Measurements from ENCODE around the gene MCM5.
"Not testable (repeated sequence)": the region's sequence is repeated elsewhere in the genome, so short reads cannot be mapped to it uniquely, and the experiment has no call there.

The MCM5 gene

DNA sequence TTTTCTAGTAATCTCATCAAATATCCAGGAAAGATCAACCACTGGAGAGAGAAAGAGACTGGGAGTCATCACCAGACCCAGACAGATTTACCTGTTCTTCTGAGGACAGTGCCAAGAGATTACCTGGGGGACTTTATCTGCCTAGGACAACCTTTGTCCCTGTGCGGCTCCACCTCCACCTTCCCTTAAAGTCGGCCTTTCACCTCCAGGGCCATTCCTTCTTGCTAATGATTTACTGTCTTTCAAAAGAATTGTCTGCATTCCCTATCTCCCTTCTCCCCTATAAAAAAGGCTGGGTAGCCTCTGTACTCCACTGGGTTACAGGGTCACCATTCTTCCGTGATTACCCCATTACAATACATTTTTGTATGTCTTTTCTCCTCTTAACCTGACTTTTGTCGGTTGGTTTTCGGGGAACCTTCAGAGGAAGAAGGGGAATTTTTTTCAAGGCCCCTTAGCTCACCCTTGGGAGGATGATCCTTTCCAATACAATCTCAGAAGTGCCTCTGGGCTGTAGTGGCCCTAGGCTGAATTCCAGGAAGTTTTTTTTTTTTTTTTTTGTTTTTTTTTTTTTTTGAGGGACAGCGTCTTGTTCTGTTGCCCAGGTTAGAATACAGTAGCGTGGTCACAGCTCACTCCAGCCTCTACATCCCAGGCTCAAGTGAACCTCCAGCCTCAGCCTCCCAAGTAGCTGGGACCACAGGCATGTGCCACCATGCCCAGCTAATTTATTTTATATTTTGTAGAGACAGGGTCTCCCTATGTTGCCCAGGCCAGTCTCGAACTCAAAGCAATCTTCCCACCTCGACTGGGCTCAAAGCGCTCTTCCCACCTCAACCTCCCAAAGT is 20.6 kb upstream of the MCM5 start:
- no peak for DNase-seq

GRCh38 chr22:35380013-35380412 is 19.9 kb upstream of the MCM5 start:
- no peak for DNase-seq

DNA sequence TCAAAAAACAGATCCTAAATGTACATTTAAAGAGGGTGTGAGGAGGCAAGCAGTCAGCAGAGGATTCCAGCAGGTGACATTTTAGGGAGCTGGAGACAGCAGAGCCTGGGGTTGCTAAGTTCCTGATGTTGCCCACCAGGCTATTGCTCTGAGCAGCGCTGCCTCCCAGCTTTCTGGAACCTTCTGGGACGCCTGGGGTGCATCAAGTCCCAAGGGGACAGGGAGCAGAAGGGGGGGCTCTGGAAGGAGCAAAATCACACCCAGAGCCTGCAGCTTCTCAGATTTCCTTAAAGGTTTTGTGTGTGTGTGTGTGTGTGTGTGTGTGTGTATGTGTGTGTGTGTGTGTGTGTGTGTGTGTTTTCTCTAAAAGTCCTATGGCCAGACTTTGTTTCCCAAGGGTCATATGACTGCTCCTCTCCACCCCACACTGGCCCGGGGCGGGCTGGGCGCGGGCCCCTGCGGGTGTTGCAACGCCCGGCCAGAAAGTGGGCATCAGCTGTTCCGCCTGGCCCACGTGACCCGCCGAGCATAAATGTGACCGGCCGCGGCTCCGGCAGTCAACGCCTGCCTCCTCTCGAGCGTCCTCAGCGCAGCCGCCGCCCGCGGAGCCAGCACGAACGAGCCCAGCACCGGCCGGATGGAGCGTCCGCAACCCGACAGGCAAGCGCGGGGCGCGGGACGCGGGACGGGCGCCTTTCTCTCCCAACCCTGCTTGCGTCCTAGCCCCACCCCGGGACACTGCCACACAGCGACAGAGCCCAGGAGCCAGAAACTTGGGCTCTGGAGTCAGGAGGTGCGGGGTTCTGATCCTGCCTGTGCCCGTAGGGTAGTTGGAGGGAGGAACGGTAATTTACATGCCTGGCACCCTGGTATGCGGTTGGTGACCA is 19.2 kb upstream of the MCM5 start, which contains the start of gene HMOX1:
Gene HMOX1, plus strand, starts transcription at position 560 of the 887 bp plus-strand sequence. Its CDS starts 78 bp downstream, at position 638.
- DNase-seq, result peak; percentile 89

DNA sequence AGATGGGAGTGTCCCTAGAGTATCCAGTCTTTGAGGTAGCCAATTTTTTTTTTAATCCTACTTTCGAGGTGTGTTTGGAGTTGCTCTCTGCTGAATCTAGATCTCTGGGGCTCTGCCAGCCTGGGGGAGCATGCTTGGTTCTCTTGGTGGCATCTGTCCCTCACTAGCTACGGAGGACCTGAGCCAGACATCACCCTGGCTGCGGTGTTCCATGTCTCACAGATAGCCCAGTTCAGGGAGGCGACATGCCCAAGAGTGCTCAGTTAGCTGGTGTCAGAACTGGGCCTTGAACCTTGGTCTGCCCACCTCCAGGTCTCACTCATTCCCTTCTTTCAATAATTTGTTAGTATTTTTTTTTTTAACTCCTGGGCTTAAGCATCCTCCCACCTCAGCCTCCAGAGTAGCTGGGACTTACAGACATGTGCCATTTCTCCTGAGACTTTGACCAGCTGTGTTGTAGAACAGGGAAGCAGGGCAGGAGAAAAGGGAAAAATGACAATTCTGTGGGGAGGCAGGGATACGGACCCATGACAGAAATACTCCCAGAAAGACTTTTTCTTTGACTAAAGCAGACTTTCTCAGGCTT is 18.4 kb upstream of the MCM5 start:
- DNase-seq, result no peak

DNA sequence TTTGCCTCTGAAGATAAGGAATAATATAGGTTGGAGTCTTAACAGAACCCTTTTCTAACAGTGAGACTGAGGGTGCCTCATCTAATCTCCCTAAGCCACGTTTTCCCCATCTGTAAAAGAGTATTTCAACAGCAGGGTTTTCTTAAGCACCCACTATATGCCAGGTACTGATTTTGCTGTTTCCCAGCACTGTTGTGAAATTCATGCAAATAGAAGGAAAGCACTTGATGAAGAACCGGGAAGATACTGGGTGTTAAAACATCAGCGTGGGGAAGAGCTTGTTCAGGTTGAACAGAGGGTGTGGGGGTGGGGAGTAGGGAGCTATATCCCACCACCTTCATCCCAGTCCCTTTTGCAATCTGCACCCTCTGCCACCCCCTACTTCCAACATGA is 16.3 kb upstream of the MCM5 start:
- no peak for DNase-seq

GRCh38 chr22:35384527-35384926 is 15.4 kb upstream of the MCM5 start:
- DNase-seq, result no peak

- no peak for DNase-seq
Measured at GRCh38 chr22:35384975-35385588, 14.9 kb upstream of the MCM5 start.

DNA sequence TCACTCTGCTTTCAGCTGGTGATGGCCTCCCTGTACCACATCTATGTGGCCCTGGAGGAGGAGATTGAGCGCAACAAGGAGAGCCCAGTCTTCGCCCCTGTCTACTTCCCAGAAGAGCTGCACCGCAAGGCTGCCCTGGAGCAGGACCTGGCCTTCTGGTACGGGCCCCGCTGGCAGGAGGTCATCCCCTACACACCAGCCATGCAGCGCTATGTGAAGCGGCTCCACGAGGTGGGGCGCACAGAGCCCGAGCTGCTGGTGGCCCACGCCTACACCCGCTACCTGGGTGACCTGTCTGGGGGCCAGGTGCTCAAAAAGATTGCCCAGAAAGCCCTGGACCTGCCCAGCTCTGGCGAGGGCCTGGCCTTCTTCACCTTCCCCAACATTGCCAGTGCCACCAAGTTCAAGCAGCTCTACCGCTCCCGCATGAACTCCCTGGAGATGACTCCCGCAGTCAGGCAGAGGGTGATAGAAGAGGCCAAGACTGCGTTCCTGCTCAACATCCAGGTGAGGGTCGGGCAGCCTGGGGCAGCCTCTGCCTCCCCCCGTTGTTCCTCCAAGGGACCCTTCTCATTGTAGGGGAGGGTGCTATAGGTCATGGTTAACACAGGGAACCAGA is 13.2 kb upstream of the MCM5 start:
- no peak for DNase-seq

DNA sequence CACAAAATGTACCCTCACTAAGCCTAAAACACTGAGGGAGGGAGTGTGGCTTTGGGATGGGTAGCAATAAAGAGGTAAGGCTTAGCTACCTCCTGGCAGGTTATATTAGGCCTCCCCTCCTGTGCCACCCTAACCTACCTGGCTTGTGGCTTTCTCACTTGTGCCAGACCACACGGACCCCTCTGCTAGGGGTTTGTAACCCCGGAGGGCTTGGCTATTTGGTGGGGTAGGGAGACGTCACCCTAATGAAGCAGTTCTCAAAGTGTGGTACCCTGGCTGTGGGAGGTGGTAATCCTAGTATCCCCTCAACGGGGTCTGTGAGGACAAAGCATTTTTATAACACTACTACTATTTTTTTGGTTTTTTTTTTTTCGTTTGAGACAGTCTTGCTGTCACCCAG is 9.0 kb upstream of the MCM5 start:
- DNase-seq, result no peak

DNA sequence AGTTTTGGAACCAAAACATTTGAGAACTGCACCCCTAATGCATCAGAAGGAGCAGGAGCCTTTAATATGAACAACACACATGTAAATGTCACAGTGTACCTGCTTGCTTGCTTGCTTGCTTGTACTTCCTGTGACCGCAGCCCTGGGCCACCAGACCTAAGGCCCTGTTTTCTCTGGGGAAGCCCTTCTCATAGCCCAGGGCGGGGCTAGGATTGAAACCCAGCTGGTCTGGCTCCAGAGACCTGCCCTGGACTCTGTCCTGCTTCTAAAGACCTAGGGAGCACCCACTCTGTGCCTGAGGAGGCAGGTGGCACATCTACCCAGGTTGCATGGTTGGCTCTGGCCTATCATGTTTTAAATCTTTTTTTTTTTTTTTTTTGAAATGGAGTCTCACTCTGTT is 7.6 kb upstream of the MCM5 start:
- no peak for DNase-seq

DNA sequence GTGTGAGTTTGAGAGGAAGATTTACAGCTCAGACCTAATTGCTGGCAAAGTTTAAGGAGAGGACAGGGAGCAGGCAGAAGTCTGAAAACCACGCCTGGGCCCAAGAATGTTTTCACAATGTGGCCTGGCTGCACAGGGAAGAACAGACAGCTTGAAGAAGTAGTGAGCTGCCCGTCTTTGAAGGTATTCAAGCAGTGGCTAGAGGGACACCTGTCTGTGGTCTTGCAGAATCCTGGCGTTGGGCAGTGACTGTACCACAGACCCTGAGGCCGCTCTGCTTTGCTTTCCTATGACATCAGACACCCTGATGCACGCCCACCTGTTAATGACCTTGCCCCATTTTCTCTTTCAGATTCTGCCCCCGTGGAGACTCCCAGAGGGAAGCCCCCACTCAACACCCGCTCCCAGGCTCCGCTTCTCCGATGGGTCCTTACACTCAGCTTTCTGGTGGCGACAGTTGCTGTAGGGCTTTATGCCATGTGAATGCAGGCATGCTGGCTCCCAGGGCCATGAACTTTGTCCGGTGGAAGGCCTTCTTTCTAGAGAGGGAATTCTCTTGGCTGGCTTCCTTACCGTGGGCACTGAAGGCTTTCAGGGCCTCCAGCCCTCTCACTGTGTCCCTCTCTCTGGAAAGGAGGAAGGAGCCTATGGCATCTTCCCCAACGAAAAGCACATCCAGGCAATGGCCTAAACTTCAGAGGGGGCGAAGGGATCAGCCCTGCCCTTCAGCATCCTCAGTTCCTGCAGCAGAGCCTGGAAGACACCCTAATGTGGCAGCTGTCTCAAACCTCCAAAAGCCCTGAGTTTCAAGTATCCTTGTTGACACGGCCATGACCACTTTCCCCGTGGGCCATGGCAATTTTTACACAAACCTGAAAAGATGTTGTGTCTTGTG is 6.6 kb upstream of the MCM5 start:
- no peak for DNase-seq

- no peak for DNase-seq
Measured at GRCh38 chr22:35394011-35394312, 6.0 kb upstream of the MCM5 start.

DNA sequence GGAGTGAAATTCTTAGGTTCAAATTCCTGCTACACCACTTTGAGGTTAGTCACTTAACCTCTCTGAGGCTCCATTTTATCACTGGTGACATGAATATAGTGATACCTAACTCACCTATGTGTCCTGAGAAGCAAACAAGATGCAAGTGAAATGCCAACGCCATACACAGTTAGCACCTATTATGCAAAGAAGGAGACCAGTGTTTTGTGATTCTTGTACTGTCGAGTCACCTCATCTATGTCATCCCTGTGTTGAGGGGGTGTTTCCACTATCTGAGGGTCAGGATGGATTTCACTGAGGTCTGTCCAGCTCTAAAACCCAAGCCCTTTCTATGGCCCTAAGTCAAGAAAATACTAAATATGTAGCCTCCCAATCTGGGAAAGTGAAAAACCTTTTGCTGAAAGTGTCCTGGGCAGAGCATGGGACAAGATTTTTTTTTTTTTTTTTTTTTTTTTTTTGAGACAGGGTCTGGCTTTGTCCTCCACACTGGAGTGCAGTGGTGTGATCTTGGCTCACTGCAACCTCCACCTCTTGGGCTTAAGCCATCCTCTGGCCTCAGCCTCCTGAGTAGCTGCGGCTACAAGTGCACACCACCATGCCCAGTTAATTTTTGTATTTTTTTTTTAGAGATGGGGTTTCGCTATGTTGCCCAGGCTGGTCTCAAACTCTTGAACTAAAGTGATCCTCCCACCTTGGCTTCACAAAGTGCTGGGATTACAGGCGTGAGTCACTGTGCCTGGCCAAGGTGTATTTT is 5.0 kb upstream of the MCM5 start:
- no peak for DNase-seq

GRCh38 chr22:35396622-35397021 is 3.3 kb upstream of the MCM5 start:
- not testable (repeated sequence) for DNase-seq

DNA sequence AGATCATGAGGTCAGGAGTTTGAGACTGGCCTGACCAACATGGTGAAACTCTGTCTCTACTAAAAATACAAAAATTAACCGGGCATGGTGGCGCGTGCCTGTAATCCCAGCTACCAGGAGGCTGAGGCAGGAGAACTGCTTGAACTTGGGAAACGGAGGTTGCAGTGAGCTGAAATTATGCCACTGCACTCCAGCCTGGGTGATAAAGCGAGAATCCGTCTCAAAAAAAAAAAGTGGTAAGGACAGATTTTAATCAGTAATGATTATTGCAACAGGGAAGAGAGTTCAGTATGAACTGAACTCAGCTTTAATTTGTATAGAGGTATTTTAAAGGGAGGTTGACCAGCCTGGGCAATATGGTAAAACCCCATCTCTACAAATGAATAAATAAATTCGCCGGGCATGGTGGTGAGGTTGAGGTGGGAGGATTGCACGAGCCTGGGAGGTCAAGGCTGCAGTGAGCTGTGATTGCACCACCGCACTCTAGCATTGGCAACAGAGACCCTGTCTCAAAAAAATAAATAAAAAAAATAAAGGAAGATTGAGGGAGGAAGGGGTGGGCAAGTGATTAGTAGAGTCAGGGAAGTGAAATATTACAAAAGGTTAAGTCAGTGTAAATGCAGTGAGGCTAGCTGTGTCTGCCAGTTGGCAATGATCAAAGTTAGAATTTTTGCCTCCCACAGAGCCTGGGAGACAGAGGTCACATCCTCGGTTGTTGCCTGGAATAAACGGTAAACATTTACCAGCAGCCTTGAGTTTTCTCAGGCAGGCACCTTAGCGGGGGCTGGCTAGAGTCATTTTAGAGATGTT is 2.6 kb upstream of the MCM5 start:
- no peak for DNase-seq

- DNase-seq, result no peak
Measured at GRCh38 chr22:35398591-35398973, 1.4 kb upstream of the MCM5 start.

DNA sequence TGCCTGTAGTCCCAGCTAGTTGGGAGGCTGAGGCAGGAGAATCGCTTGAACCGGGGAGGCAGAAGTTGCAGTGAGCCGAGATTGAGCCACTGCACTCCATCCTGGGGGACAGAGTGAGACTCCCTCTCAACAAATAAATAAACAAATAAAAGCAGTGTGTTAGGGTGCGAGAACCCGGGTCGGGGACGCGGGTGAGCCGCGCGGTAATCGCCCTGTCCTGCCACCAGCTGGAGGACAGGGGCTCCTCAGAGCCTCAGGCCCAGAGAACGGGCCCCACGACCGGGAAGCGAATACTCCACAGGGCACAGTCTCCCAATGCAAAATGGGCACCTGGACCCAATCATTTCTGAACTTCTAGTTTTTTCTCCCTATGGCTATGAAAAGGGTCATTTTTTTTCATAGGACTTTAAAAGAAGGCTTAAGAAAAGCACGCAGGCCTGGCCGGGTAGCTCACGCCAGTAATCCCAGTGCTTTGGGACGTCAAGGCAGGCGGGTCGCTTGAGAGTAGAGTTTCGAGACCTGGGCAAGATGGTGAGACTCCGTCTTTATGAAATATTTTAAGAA is 744 bp upstream of the MCM5 start:
- no peak for DNase-seq

- no peak for DNase-seq
Measured at GRCh38 chr22:35400501-35400790, 506 bp downstream of the MCM5 start.

DNA sequence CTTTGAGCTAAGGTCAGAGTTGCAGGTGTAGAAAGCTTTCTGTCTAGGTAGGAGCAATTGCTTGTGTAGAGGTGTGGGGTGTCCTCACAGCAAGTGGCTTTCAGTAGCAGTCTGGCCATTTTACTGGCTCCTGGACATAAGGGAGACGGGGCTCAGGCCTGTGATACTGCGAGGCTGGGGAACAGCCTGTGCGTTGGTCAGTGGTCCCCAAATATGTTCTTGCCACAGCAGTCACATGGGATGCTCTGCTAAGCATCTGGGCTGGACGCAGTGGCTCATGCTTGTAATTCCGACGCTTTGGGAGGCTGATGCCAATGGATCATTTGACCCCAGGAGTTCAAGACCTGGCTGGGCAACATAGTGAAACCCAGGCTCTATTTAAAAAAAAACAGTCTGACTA is 1.9 kb downstream of the MCM5 start:
- DNase-seq, result no peak

DNA sequence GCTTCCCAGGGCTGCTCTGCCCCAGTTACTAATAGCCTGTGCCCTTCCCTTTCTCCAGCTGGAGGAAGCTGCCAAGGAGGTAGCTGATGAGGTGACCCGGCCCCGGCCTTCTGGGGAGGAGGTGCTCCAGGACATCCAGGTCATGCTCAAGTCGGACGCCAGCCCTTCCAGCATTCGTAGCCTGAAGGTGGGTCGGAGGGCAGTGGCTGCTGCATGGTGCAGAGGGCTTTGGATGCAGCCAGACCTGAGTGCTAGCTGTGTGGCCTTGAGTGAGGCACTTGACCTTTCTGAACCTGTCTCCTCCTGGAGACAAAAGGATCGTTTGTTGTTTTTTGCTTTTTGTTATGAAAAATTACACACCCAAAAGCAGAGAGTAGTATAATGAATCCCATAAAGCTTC is 3.4 kb downstream of the MCM5 start:
- DNase-seq, result no peak
